Activated T-helper 1 cell treated with Interleukin-2 at 50 U/mL for 16 hours (primary cell): ENCODE measurements around the gene PPFIA2.

Experiments used
- DNase-seq: peaks from one replicate; pipeline ENCODE4 v3.0.0-alpha.2; 2020; ENCODE audit warnings: low read depth

PPFIA2 gene

GRCh38 chr12:81543621-81544139, 215.5 kb downstream of the PPFIA2 start:
- no peak for DNase-seq

DNA sequence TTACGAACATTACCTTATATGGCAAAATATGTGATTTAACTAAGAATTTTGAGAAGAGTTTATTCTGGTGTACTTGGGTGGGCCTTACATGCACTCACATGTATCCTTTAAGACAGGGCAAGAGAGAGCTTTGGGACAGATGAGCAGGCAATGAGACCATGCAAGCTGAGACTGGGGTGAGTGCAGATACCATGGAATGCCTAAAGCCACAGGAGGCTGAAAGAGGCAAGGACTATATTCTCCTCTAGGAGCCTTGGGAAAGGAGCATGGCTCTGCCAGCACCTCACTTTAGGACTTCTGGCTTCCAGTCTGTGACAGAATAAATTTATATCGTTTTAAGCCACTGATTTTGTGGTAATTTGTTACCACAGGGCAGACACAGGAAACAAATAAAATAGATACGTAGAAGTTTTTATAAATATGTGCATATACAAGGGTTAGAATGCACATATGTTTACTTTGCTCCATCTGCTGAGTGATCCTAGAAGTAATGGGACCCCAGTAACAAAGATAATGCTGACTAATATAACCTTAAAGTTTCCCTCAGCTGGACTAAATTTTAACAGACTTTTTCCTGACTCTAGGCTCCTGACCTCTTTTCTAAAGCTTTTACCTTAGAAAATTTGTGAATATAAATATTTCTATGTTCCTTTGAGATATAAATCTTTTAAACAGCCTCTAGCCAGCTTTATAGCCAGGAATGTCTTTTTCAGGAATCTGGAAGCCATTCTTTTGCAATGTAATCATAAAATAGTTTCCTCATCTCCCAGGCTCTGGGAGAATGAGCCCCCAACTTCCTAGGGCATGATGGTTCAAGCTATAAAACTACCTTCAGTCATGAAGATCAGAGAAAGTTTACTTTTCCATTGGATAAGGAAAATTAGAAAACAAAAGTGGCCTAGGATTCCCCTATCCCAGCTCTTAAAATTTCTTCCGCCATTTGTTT, 216.8 kb downstream of the PPFIA2 start:
- no peak for DNase-seq

- no peak for DNase-seq
These were observed 218.0 kb downstream of the PPFIA2 start for GRCh38 chr12:81541121-81541520.

GRCh38 chr12:81539279-81539678, 219.9 kb downstream of the PPFIA2 start:
- no peak for DNase-seq

- no peak for DNase-seq
These were observed 226.1 kb downstream of the PPFIA2 start for GRCh38 chr12:81533054-81533453.

GRCh38 chr12:81530352-81530751, 228.8 kb downstream of the PPFIA2 start:
- DNase-seq = no peak

- DNase-seq = no peak
These were observed 238.8 kb downstream of the PPFIA2 start for GRCh38 chr12:81520064-81520945.

GRCh38 chr12:81518638-81519037, 240.5 kb downstream of the PPFIA2 start:
- DNase-seq = no peak

- DNase-seq = no peak
These were observed 241.9 kb downstream of the PPFIA2 start for GRCh38 chr12:81517296-81517695.

DNA sequence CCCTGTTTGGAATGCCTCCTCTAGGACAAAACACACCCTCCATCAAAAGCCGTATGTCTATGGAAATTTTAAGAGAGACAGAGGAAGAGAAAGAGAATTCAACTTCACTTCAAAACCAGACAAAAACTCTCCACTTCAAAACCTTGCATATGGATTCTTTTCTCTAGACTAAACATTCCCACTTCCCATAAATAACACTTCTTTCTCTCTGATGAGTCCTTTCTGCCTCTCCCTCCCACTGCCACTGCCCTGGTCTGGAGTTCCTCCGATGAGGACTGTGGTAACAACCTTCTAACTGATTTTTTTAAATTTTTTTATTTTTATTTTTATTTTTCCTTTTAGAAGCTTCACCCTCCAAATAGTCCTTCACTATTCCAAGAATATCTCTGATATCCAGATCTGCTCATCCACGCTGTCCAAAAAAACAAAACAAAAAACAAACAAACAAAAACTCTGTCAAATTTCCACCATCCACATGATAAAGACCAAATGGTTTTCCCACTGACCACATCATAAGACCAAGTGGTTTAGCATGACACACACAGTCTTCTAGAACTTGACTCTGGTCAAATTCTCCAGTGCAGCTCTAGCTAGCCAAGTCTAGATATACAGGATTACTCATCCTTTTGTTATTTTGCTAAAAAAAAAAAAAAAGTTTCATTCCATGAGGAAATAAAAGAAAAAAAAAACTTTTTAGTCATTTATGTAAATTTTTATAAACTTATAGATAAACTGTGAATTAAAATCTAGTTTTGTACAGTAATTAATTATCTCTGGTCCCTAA, 256.0 kb downstream of the PPFIA2 start:
- no peak for DNase-seq

DNA sequence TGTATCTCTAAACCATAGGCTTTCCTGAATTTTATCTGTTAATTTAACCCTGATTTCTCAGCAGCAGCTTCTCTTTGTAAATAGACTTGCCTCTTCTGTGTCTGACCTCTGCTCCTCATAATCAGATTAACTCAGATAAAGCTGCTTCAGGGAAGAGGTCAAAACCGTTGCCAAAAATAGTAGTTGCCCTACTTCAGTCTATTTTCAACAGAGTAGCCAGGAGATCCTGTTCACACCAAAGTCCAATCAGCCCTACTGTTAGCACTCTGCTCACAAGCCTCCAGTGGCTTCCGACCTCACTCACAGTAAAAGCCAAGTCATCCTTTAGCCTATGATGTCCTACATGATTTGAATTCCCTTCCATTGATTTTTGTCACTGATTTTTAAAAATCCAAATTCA, 258.4 kb downstream of the PPFIA2 start:
- DNase-seq = no peak

DNA sequence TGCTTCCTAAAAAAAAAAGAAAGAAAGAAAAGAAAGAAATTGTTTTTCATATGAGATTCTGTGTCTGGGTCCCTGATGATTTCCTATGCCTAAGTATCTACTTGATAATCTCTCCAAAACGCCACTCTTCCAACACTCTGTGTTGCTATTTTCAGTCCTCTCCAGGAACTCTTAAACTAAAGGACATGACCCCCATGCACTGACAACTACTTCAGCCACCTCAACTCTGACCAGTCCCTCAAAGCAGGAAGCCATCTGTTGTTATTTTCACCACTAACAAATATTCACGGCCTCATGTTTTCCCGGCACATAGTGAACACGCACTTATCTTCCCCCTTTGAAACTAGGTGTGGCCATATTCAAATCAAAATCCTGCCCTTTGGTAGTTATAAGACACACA, 259.3 kb downstream of the PPFIA2 start:
- no peak for DNase-seq

DNA sequence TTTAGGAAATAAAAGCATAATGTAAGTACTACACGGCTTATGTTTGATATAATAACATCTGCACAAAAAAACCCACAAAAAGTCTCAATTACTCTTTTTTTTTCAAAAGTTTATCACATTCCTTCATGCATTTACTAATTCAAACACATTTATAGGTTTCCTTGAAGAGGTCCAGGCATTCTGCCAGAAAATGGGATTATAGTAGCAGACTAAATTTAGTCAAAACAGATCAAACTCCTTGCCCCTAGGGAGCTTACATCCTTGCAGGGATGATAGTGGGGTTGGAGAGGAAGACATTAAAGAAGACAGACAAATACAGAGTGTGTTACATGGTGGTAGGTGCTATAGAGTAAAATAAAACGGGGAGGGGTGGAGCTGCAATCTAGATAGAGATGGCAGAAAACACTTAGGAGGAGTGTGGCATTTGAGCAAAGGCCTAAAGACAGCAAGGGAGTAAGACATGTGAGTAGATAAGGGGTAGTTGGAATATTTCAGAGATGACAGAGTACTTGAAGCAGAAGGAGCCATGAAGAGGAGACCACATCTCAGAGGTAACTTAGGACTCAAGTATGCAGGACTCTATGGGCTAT, 266.9 kb downstream of the PPFIA2 start:
- DNase-seq = no peak

- DNase-seq = no peak
These were observed 286.2 kb downstream of the PPFIA2 start for GRCh38 chr12:81472934-81473333.

GRCh38 chr12:81470923-81471322, 288.2 kb downstream of the PPFIA2 start:
- no peak for DNase-seq

GRCh38 chr12:81468206-81468605, 290.9 kb downstream of the PPFIA2 start:
- no peak for DNase-seq

GRCh38 chr12:81465876-81466275, 293.3 kb downstream of the PPFIA2 start:
- DNase-seq = no peak

DNA sequence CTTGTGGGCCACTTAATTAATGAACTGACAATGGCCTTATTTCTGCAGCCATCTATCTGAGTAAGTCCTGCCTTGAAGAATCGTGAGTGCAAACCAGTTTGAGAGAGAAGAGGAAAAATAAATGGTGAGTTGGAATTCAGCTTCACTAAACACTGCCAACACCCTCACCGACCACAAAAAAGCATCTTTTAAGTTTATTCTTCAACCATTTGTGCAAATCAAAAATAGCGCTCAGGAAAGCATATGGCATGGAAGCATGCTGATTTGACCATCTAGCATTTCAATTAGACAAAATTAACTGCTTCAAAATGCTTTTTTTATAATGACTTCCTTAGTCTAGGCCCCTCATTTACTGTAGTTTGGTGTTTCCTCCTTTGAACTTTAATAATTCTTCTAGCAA, 294.0 kb downstream of the PPFIA2 start:
- DNase-seq = no peak

DNA sequence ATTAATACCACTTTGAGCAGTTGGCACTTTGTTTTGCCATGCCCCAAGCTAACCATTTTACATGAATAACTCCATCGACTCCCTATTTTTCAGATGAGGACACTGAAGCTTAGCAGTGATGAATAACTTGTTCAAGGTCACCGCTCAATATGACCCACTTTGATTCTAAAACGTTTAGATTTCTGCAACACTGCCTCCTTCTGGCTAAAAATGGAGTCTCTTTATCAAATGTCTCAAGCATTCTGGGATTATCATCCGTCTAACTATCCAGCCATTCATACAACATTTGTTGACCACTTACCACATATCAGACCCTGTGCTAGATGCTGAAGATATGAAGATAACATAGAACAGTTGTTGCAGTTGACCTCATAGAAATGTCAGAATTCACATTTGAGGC, 298.0 kb downstream of the PPFIA2 start:
- DNase-seq = no peak

GRCh38 chr12:81450920-81451739, 308.0 kb downstream of the PPFIA2 start:
- DNase-seq = no peak

DNA sequence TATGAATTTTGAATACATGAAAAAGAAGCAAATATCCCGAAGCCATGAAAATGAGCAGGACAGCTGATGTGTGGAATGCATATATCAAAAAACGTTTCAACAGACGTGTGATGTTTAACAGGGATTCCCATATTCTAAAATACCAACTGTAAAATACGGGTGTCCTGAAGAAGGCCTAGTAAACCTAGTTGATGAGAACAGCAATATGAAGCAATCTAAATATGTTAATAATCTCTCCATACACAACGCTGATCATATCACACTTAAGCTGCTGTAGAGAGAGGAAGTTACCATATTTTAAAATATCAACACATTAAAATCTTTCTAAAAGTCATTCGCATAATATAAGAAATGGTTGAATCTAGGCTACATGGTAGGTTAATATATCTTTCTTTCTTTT, 317.5 kb downstream of the PPFIA2 start:
- no peak for DNase-seq
